GM18520 (cell line): Measurements from ENCODE around the gene SCAPER.

Experiments
- ATAC-seq: cut with Tn5 transposase; IDR thresholded peaks from one replicate; pipeline ENCODE4 v1.9.1; 2021; ENCODE audit not compliant: unreplicated experiment

The SCAPER gene

GRCh38 chr15:76342058-76342381 lies 563.1 kb downstream of the SCAPER start:
- no peak for ATAC-seq

- no peak for ATAC-seq
Measured at GRCh38 chr15:76341366-76342057, 563.6 kb downstream of the SCAPER start.

DNA sequence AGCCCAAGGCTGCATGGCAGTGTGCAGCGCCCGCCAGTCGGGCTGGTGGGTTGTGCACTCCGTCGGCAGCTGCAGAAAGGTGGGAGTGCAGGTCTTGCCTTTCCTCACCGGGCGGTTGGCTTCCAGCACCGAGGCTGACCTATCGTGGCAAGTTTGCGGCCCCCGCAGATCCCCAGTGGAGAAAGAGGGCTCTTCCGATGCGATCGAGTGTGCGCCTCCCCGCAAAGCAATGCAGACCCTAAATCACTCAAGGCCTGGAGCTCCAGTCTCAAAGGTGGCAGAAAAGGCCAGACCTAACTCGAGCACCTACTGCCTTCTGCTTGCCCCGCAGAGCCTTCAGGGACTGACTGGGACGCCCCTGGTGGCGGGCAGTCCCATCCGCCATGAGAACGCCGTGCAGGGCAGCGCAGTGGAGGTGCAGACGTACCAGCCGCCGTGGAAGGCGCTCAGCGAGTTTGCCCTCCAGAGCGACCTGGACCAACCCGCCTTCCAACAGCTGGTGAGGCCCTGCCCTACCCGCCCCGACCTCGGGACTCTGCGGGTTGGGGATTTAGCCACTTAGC lies 564.3 kb downstream of the SCAPER start:
- no peak for ATAC-seq

DNA sequence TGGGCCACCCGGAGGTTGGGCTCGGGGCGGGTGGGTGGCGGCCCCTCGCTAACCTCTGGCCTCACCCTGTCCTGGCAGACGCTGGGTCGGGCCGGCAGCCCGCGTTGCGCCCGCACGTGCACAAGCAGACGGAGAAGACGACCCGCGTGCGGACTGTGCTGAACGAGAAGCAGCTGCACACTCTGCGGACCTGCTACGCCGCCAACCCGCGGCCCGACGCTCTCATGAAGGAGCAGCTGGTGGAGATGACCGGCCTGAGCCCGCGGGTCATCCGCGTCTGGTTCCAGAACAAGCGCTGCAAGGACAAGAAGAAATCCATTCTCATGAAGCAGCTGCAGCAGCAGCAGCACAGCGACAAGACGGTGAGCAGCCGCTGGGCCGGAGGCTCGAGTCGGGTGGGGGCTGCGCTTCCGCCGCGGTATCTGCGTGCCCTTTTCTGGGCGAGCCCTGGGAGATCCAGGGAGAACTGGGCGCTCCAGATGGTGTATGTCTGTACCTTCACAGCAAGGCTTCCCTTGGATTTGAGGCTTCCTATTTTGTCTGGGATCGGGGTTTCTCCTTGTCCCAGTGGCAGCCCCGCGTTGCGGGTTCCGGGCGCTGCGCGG lies 564.8 kb downstream of the SCAPER start:
- no peak for ATAC-seq

GRCh38 chr15:76339305-76340197 lies 565.6 kb downstream of the SCAPER start:
- ATAC-seq, result no peak

- no peak for ATAC-seq
Measured at GRCh38 chr15:76338486-76339304, 566.4 kb downstream of the SCAPER start.

DNA sequence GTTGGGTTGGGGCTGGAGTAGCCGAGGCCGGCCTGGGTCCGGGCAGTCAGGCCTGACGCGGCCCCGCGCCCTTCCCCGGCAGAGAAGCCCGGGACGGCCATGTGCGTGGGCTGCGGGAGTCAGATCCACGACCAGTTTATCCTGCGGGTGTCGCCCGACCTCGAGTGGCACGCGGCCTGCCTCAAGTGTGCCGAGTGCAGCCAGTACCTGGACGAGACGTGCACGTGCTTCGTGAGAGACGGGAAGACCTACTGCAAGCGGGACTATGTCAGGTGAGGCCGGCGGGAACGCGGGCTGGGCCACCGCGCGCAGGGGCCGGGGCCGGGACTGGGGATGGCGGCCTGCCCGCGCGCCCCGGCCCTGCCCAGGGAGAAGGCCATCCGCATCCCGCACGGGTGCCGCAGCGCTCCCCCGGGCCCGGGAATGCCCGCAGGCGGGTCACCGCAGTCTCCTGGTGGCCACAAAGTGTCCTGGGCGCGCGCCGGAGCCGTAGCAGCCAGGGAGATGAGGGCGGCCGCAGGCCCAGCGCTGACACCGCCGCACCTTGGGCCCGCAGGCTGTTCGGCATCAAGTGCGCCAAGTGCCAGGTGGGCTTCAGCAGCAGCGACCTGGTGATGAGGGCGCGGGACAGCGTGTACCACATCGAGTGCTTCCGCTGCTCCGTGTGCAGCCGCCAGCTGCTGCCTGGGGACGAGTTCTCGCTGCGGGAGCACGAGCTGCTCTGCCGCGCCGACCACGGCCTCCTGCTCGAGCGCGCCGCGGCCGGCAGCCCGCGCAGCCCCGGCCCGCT lies 567.2 kb downstream of the SCAPER start:
- ATAC-seq, result no peak

DNA sequence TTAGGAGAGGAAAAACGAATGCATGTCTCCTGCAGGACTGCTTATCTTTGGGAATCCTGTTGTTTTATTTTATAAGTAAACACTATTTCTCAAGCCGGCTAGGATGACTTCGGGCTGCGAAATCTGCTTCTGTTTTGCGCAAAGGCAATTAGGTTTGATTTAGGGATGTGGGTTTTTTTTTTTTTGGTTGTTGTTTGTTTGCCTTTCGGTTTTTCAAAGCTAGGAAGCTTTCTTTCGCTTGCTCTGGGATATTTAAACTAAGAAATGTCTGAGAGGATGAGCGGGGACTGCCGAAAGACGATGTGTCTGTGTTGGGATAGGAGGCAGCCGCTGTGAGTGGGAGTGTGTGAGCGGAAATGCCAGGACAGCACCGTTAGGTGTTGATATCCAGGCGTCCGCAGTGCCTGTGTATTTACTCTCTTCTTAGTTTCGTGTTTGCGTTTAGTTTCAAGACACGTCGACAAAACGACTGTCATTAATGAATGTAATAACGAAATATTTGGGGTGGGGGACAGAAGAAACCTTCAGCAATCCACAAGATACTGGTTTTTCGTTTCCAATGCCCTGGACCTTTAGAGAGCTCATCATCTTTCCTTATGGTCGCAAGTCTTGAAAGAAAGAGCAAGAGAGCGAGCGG lies 568.0 kb downstream of the SCAPER start:
- ATAC-seq, result no peak

DNA sequence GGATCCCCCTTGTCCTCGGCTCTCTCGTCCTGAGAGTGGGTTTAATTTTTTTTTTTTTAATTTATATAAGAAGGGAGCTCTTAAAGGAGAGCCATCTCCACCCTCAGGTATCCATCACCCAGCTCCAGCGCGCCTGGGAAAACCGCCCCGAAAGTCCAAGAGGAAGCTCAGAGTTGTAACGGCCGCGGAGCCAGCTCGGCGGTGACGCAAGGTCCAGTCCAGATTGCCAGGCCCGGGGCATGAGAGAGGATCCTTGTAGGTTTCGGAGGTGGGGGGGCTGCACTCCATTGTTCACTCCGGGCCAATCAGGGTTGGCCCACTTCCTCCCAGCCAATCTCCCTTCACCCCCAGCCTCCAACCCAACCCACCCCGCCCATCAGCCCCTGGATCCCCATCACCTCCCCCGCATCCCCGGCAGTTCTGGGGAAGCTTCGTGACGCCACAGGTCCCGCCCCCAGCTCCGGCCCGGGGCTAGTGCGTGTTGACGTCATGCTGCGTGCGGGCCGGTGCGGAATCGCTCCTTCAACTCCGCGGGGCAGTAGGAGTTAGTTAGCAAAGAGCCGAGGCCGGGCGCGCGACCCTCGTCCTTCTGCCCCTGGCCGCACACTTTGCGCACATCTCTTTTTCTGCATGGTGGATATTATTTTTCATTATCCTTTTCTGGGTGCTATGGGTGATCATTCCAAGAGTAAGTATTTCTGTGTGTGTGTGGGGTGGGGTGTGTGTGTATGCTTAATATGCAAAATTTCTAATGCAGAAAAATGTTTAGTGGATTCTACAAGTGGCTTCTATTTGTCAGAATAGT lies 568.7 kb downstream of the SCAPER start, which contains the start of gene ISL2:
Gene ISL2 (plus strand): TSS at position 520 of the 805 bp plus-strand sequence. CDS start 111 bp downstream, at position 631.
- ATAC-seq, result peak; percentile 38

- no peak for ATAC-seq
Measured at GRCh38 chr15:76335307-76336253, 569.6 kb downstream of the SCAPER start.

- no peak for ATAC-seq
Measured at GRCh38 chr15:76334438-76335306, 570.5 kb downstream of the SCAPER start.

GRCh38 chr15:76333720-76334437 lies 571.3 kb downstream of the SCAPER start:
- ATAC-seq, result no peak

DNA sequence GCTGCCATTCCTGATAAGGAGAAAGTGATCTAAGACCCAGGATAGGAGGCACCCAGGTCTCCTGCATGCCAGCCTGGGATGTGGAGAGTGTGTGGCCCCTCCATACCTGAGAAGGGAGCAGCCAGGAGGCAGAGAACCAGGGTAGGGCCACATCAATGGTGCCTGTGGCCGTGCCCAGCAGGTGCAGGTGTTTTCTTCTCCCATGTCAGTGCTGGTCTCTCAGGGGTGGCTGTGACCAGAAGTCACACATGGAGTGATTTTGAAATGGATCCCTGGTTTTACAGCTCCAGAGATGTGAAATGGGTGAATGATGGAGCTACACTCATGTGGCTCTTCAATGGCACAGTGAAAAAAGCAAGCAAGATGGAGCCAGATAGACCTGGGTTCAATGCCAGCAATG lies 571.8 kb downstream of the SCAPER start:
- ATAC-seq, result no peak

GRCh38 chr15:76332796-76333195 lies 572.3 kb downstream of the SCAPER start:
- ATAC-seq, result no peak

GRCh38 chr15:76330080-76330680 lies 575.0 kb downstream of the SCAPER start:
- no peak for ATAC-seq
